ENCODE data around the gene INTS4.
A peak's percentile ranks its signal among the peaks of the same experiment; 100 is the strongest.

Gene INTS4

GRCh38 chr11:78010304-78010703 lies 15.8 kb upstream of the INTS4 start:
- no peak overlapping the region for H3K4me3 ChIP-seq (ENCODE audit: severe bottlenecking)
- H3K36me3 ChIP-seq (ENCODE audit: low read depth) = no peaks in the 10 kb centered on the region
- TF ChIP-seq CTCF (IDR thresholded peaks at IDR 0.05; ENCODE audit: poor library complexity, severe bottlenecking) = no peak
- no peaks in the 10 kb centered on the region for H3K4me1 ChIP-seq (ENCODE audit: insufficient read depth, poor library complexity, severe bottlenecking)
- DNase-seq (ENCODE audit: low spot score) (no peak), ATAC-seq (ENCODE audit: low read depth) (no peak)
- no peak overlapping the region for H3K27ac ChIP-seq (ENCODE audit: poor library complexity, severe bottlenecking)
- no peaks in the 10 kb centered on the region for H3K9me3 ChIP-seq (ENCODE audit: severe bottlenecking)
- H3K27me3 ChIP-seq (ENCODE audit: insufficient read depth, poor library complexity, severe bottlenecking) = no peaks in the 10 kb centered on the region

GRCh38 chr11:78009062-78009461 lies 14.6 kb upstream of the INTS4 start:
- no peak for DNase-seq (ENCODE audit: low spot score)
- H3K4me3 ChIP-seq (ENCODE audit: severe bottlenecking) = no peak overlapping the region
- no peak for TF ChIP-seq CTCF (IDR thresholded peaks at IDR 0.05; ENCODE audit: poor library complexity, severe bottlenecking)
- H3K9me3 ChIP-seq (ENCODE audit: severe bottlenecking) = no peaks in the 10 kb centered on the region
- H3K4me1 ChIP-seq (ENCODE audit: insufficient read depth, poor library complexity, severe bottlenecking) = no peaks in the 10 kb centered on the region
- no peaks in the 10 kb centered on the region for H3K36me3 ChIP-seq (ENCODE audit: low read depth)
- no peak for ATAC-seq (ENCODE audit: low read depth)
- H3K27me3 ChIP-seq (ENCODE audit: insufficient read depth, poor library complexity, severe bottlenecking) = no peaks in the 10 kb centered on the region
- no peak overlapping the region for H3K27ac ChIP-seq (ENCODE audit: poor library complexity, severe bottlenecking)

GRCh38 chr11:78000193-78000592 lies 5.7 kb upstream of the INTS4 start:
- peak; percentile 85 for TF ChIP-seq CTCF (IDR thresholded peaks at IDR 0.05; ENCODE audit: poor library complexity, severe bottlenecking)
- no peaks in the 10 kb centered on the region for H3K4me1 ChIP-seq (ENCODE audit: insufficient read depth, poor library complexity, severe bottlenecking)
- no peaks in the 10 kb centered on the region for H3K9me3 ChIP-seq (ENCODE audit: severe bottlenecking)
- ATAC-seq (ENCODE audit: low read depth) (peak; percentile 88), DNase-seq (ENCODE audit: low spot score) (no peak)
- no peaks in the 10 kb centered on the region for H3K27me3 ChIP-seq (ENCODE audit: insufficient read depth, poor library complexity, severe bottlenecking)
- no peak overlapping the region for H3K4me3 ChIP-seq (ENCODE audit: severe bottlenecking)
- no peaks in the 10 kb centered on the region for H3K36me3 ChIP-seq (ENCODE audit: low read depth)
- H3K27ac ChIP-seq (ENCODE audit: poor library complexity, severe bottlenecking) = no peak overlapping the region

GRCh38 chr11:77999446-78000030 lies 5.1 kb upstream of the INTS4 start:
- H3K27me3 ChIP-seq (ENCODE audit: insufficient read depth, poor library complexity, severe bottlenecking) = no peaks in the 10 kb centered on the region
- no peak for TF ChIP-seq CTCF (IDR thresholded peaks at IDR 0.05; ENCODE audit: poor library complexity, severe bottlenecking)
- no peak for ATAC-seq (ENCODE audit: low read depth)
- no peak for DNase-seq (ENCODE audit: low spot score)
- no peak overlapping the region for H3K4me3 ChIP-seq (ENCODE audit: severe bottlenecking)
- H3K4me1 ChIP-seq (ENCODE audit: insufficient read depth, poor library complexity, severe bottlenecking) = no peaks in the 10 kb centered on the region
- no peaks in the 10 kb centered on the region for H3K9me3 ChIP-seq (ENCODE audit: severe bottlenecking)
- no peaks in the 10 kb centered on the region for H3K36me3 ChIP-seq (ENCODE audit: low read depth)
- no peak overlapping the region for H3K27ac ChIP-seq (ENCODE audit: poor library complexity, severe bottlenecking)

GRCh38 chr11:77993902-77994301 lies 566 bp downstream of the INTS4 start:
- ATAC-seq (ENCODE audit: low read depth) (no peak), DNase-seq (ENCODE audit: low spot score) (no peak)
- Histone ChIP-seq H3K27me3 (ENCODE audit: insufficient read depth, poor library complexity, severe bottlenecking) (no peaks in the 10 kb centered on the region), H3K4me1 (ENCODE audit: insufficient read depth, poor library complexity, severe bottlenecking) (no peaks in the 10 kb centered on the region), H3K27ac (ENCODE audit: poor library complexity, severe bottlenecking) (peak overlapping the region; percentile 52), H3K9me3 (ENCODE audit: severe bottlenecking) (no peaks in the 10 kb centered on the region), H3K4me3 (ENCODE audit: severe bottlenecking) (peak overlapping the region; percentile 66), H3K36me3 (ENCODE audit: low read depth) (peaks cover 18% of the 10 kb centered on the region; the same call in 1 of the 2 replicates)
- no peak for TF ChIP-seq CTCF (IDR thresholded peaks at IDR 0.05; ENCODE audit: poor library complexity, severe bottlenecking)
